Smooth muscle cell (in vitro differentiated cells): ENCODE data around the gene GRB2. TPM values are rescaled to one million over a fixed set of nuclear protein-coding genes. Genes with fewer than 3 reads are reported as not detected.

Experiments
- DNase-seq: peaks from one replicate; lab custom pipeline; 2025; ENCODE audit not compliant: unreplicated experiment; lab: John Stamatoyannopoulos, UW
- H2AFZ ChIP-seq: fragments of 200-600 bp; sonication (generic); 2 replicates; pipeline ENCODE4 v1.6.0; 2016; ENCODE audit warnings: antibody characterized with exemption, low read depth, mild to moderate bottlenecking
- H3F3A ChIP-seq: fragments of 200-600 bp; sonication (generic); 2 replicates; pipeline ENCODE4 v1.6.0; 2017; ENCODE audit warnings: antibody characterized with exemption, low read depth
- H3K27ac ChIP-seq: fragments of 200-600 bp; sonication (generic); 2 replicates; pipeline ENCODE4 v1.5.1; 2016; ENCODE audit warnings: low read depth, mild to moderate bottlenecking
- H3K27me3 ChIP-seq: fragments of 200-600 bp; sonication (generic); 2 replicates; pipeline ENCODE4 v1.6.1; 2016; ENCODE audit warnings: low read depth, mild to moderate bottlenecking
- H3K36me3 ChIP-seq: fragments of 200-600 bp; sonication (generic); 2 replicates; pipeline ENCODE4 v1.5.1; 2016; ENCODE audit warnings: low read depth
- H3K4me1 ChIP-seq: fragments of 200-600 bp; sonication (generic); 2 replicates; pipeline ENCODE4 v1.5.1; 2016; ENCODE audit warnings: low read depth
- H3K4me2 ChIP-seq: fragments of 200-600 bp; sonication (generic); 2 replicates; pipeline ENCODE4 v1.6.0; 2016; ENCODE audit warnings: mild to moderate bottlenecking
- H3K4me3 ChIP-seq: fragments of 200-600 bp; sonication (generic); 2 replicates; pipeline ENCODE4 v1.5.1; 2016; ENCODE audit warnings: mild to moderate bottlenecking
- H3K79me2 ChIP-seq: fragments of 200-600 bp; sonication (generic); 2 replicates; pipeline ENCODE4 v1.6.0; 2016; ENCODE audit warnings: low read depth, mild to moderate bottlenecking
- H3K9ac ChIP-seq: fragments of 200-600 bp; sonication (generic); 2 replicates; pipeline ENCODE4 v1.6.0; 2016; ENCODE audit warnings: low read depth
- H3K9me3 ChIP-seq: fragments of 200-600 bp; sonication (generic); replicated peaks from 2 replicates; pipeline ENCODE4 v1.5.1; 2016; ENCODE audit warnings: low read depth
- H4K20me1 ChIP-seq: fragments of 200-600 bp; sonication (generic); 2 replicates; pipeline ENCODE4 v1.6.0; 2016; ENCODE audit warnings: low read depth
- CTCF ChIP-seq: fragments of 200-600 bp; sonication (generic); IDR thresholded peaks from 2 replicates; pipeline ENCODE4 v1.5.1; 2017; ENCODE audit warnings: borderline replicate concordance, mild to moderate bottlenecking, antibody characterized with exemption; ENCODE audit not compliant: insufficient read depth, poor library complexity, severe bottlenecking
- WGBS: methylation state at CpG from one replicate; pipeline ENCODE4 v1.1.7; 2016; ENCODE audit warnings: low lambda C conversion rate; 5-methylcytosine and 5-hydroxymethylcytosine counted together
- polyA plus RNA-seq: library from polyadenylated mRNA; unstranded; fragments of >200 nt; fragmentation: Nextera tagmentation; extraction: Ambion mirVana; gene quantifications from 2 replicates; pipeline ENCODE4 v1.2.1, GENCODE V29; 2016
- total RNA-seq: library from RNA; depleted of rRNA; stranded (reverse); fragments of >200 nt; gene quantifications from 2 replicates; pipeline ENCODE4 v1.2.3, GENCODE V29; 2014

GRB2 gene
- total and polyA plus RNA-seq, 2 experiments from 2014 or later: 62.4 to 80.1 TPM

GRCh38 chr17:75341784-75342486, 63.5 kb downstream of the GRB2 start:
- WGBS: 97% methylated on average over 9 of the region's 9 CpGs
- H3K9me3 ChIP-seq: no peaks in the 10 kb centered on the region
- H3K36me3 ChIP-seq: no peaks in the 10 kb centered on the region
- H3K4me1 ChIP-seq: peaks cover 20% of the 10 kb centered on the region
- no peak for TF ChIP-seq CTCF
- H3K4me2 ChIP-seq: no peak overlapping the region
- H3F3A ChIP-seq: peaks cover 15% of the 10 kb centered on the region
- no peak overlapping the region for H2AFZ ChIP-seq
- H3K79me2 ChIP-seq: peaks cover 70% of the 10 kb centered on the region
- no peak for DNase-seq
- no peak overlapping the region for H3K4me3 ChIP-seq
- no peak overlapping the region for H3K27ac ChIP-seq
- no peak overlapping the region for H3K9ac ChIP-seq
- no peaks in the 10 kb centered on the region for H3K27me3 ChIP-seq
- peaks cover 96% of the 10 kb centered on the region for H4K20me1 ChIP-seq

- peaks cover 13% of the 10 kb centered on the region for H3K4me1 ChIP-seq
- no peak overlapping the region for H3K4me2 ChIP-seq
- WGBS: 99% methylated on average over 5 of the region's 5 CpGs
- no peaks in the 10 kb centered on the region for H3K36me3 ChIP-seq
- TF ChIP-seq CTCF: no peak
- peaks cover 76% of the 10 kb centered on the region for H3K79me2 ChIP-seq
- H3K27ac ChIP-seq: no peak overlapping the region
- peaks cover 96% of the 10 kb centered on the region for H4K20me1 ChIP-seq
- H3K4me3 ChIP-seq: no peak overlapping the region
- H3K9me3 ChIP-seq: no peaks in the 10 kb centered on the region
- no peak for DNase-seq
- H3F3A ChIP-seq: peaks cover 22% of the 10 kb centered on the region
- H2AFZ ChIP-seq: no peak overlapping the region
- H3K9ac ChIP-seq: no peak overlapping the region
- H3K27me3 ChIP-seq: no peaks in the 10 kb centered on the region
Measured at GRCh38 chr17:75340631-75341030, 64.8 kb downstream of the GRB2 start.

GRCh38 chr17:75339971-75340370, 65.5 kb downstream of the GRB2 start:
- Histone ChIP-seq H4K20me1 (peaks cover 96% of the 10 kb centered on the region), H3K27me3 (no peaks in the 10 kb centered on the region), H3K36me3 (no peaks in the 10 kb centered on the region), H3K4me1 (peaks cover 8% of the 10 kb centered on the region), H2AFZ (no peak overlapping the region), H3K4me2 (no peak overlapping the region), H3K9me3 (no peaks in the 10 kb centered on the region), H3K4me3 (no peak overlapping the region), H3K27ac (no peak overlapping the region), H3K9ac (no peak overlapping the region), H3K79me2 (peaks cover 76% of the 10 kb centered on the region), H3F3A (peaks cover 22% of the 10 kb centered on the region)
- WGBS: 96% methylated on average over 3 of the region's 3 CpGs
- TF ChIP-seq CTCF: no peak
- no peak for DNase-seq

- Histone ChIP-seq H3K9ac (peak overlapping the region; percentile 13), H4K20me1 (peaks cover 95% of the 10 kb centered on the region), H3K27ac (peak overlapping the region; percentile 90), H3K27me3 (no peaks in the 10 kb centered on the region), H3K9me3 (no peaks in the 10 kb centered on the region), H3K4me2 (peak overlapping the region; percentile 81), H3K4me1 (peaks cover 4% of the 10 kb centered on the region), H3K36me3 (no peaks in the 10 kb centered on the region), H3K79me2 (peaks cover 76% of the 10 kb centered on the region), H3K4me3 (no peak overlapping the region), H3F3A (peaks cover 22% of the 10 kb centered on the region), H2AFZ (no peak overlapping the region)
- 12% methylated on average over 6 of the region's 6 CpGs for WGBS
- no peak for DNase-seq
- no peak for TF ChIP-seq CTCF
Measured at GRCh38 chr17:75338335-75338734, 67.1 kb downstream of the GRB2 start.
